PC-3 (cell line): ENCODE results near the gene CAMSAP1.

ENCODE experiments used
- EZH2phosphoT487 ChIP-seq: fragments of 300-600 bp; sonication (generic); IDR thresholded peaks from 2 replicates; pipeline ENCODE4 v1.6.1; 2018; ENCODE audit warnings: mild to moderate bottlenecking, antibody characterized with exemption, low read length, borderline replicate concordance
- TF ChIP-seq, protein P1 (sequence below): fragments of 300-600 bp; sonication (generic); conservative IDR thresholded peaks from 2 replicates; pipeline ENCODE4 v1.5.1; 2017; ENCODE audit warnings: antibody characterized with exemption, low read depth, mild to moderate bottlenecking, low read length

DNA sequence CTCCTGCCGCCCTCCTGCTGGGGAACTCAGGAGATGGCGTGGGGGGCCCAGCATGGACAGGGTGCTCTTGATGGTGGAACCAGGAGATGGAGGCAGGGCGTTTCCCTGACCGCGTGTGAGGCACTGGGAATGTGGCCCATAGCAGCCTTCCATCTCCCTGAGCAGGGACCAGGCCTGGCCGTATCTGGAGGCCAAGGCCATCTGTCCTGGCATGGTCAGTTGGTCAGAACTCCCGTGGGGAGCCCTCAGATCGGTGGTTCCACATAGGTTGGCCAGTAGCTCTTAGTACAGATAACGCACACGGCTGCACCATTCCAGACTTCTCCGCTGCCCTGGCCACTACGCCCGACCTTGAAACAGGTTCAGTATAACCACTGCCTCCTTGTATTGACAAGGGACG is 127.8 kb downstream of the CAMSAP1 start:
- TF ChIP-seq, protein P1, sequence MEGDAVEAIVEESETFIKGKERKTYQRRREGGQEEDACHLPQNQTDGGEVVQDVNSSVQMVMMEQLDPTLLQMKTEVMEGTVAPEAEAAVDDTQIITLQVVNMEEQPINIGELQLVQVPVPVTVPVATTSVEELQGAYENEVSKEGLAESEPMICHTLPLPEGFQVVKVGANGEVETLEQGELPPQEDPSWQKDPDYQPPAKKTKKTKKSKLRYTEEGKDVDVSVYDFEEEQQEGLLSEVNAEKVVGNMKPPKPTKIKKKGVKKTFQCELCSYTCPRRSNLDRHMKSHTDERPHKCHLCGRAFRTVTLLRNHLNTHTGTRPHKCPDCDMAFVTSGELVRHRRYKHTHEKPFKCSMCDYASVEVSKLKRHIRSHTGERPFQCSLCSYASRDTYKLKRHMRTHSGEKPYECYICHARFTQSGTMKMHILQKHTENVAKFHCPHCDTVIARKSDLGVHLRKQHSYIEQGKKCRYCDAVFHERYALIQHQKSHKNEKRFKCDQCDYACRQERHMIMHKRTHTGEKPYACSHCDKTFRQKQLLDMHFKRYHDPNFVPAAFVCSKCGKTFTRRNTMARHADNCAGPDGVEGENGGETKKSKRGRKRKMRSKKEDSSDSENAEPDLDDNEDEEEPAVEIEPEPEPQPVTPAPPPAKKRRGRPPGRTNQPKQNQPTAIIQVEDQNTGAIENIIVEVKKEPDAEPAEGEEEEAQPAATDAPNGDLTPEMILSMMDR = no peak
- TF ChIP-seq EZH2phosphoT487 = no peak
